ENCODE results near the gene PSMC3. TPM values are rescaled to one million over a fixed set of nuclear protein-coding genes. Genes with fewer than 3 reads are reported as not detected.

Gene PSMC3
- total RNA-seq, 1 donor from 2014 or later = 97.2 TPM

DNA sequence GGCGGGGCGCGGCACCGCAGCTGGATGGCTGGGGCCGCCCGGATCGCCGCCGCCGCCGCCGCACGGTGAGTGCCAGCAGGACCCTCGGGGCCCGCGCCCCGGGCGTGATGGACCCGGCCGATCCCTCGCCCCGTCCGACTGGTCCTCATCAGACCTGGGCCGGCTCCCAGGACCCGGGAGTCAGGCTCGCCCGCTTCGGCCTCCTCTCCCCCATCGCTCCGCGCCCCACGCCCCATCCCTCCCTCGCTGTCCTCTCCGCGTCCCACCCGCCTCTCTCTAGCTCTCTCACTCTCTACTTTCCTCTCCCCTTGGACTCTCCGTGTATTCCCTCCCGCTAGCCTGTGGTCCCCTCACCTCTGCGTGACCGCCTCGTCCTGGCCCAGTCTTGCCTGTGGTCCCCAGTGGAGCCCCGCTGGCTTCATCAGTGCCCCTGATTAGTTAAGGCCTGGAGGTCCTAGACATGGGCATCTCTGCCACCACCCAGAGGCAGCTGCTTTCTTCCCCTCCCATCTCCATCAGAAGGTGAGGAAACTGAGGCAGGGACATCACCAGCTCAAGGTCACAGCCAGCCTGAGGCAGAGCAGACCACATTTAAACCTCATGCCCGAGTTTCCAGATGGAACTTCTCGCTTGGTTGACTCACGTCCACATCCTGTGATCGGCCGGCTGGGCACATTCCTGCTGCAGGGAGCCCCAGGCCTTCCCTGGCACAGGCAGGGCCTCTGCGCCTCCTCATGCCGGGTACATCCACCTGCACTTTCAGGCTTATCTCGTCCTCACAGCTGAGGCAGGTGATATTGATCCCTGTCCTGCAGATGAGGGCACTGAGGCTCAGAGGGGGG is 17.4 kb downstream of the PSMC3 start:
- Mint-ChIP-seq H3K9me3 (no peaks in the 10 kb centered on the region), H3K27me3 (ENCODE audit: low read depth) (no peaks in the 10 kb centered on the region), H3K4me1 (peaks cover 21% of the 10 kb centered on the region), H3K36me3 (peaks cover 2% of the 10 kb centered on the region), H3K4me3 (peak overlapping the region; percentile 94), H3K27ac (peak overlapping the region; percentile 94)
- TF ChIP-seq, protein P1, sequence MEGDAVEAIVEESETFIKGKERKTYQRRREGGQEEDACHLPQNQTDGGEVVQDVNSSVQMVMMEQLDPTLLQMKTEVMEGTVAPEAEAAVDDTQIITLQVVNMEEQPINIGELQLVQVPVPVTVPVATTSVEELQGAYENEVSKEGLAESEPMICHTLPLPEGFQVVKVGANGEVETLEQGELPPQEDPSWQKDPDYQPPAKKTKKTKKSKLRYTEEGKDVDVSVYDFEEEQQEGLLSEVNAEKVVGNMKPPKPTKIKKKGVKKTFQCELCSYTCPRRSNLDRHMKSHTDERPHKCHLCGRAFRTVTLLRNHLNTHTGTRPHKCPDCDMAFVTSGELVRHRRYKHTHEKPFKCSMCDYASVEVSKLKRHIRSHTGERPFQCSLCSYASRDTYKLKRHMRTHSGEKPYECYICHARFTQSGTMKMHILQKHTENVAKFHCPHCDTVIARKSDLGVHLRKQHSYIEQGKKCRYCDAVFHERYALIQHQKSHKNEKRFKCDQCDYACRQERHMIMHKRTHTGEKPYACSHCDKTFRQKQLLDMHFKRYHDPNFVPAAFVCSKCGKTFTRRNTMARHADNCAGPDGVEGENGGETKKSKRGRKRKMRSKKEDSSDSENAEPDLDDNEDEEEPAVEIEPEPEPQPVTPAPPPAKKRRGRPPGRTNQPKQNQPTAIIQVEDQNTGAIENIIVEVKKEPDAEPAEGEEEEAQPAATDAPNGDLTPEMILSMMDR (IDR thresholded peaks at IDR 0.05; ENCODE audit: unreplicated experiment) = no peak
- DNase-seq (ENCODE audit: low spot score in 2 of 2, unreplicated experiment in 2 of 2) = no peak

DNA sequence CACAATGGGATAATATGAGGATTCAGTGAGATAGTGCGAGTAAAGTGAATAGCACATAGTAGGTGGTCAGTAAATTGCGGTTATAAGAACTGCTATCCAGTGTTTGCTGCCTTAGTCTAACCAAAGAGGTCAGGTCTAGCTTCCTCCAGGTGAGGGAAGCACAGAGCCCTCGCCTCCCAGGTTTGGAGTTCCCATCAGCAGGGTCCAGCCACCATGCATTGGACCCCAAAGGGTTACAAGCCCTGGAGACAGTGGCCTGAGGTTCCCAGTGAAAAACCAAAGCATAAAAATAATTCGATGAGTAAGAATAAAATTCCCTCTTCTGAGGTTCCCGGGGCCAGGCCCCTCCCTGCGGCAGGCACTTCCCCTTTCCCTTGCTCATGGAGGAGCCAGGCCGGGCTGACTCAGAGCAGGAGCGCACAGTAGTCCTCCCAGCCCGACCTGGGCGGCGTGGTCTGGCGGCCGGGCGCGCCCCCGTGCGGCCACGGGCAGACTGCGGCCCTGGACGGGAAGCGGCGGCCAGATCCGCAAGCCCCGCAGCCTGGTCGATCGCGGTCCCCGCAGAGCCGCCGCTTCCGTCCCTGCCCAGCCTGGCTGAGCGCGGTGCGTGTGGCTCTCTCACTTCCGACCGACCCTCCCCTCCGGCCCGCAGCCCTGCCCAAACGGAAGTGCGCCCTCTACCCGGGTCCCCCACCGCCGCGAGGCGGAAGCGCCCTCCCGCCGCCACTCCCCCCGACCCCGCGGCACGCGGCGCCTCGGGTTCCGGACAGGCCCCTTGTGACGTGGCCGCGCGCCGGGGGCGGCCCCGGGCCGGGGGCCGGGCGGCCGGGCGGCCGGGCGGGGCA is 18.3 kb downstream of the PSMC3 start, which contains the start of gene SLC39A13:
SLC39A13 (plus strand) TSS at position 845 of the 845 bp plus-strand sequence. CDS start 1,505 bp downstream, outside the sequence.
- Mint-ChIP-seq H3K4me3 (peak within 1 kb of the TSS; percentile 94), H3K27ac (peak within 1 kb of the TSS; percentile 96), H3K36me3 (no peaks in the 10 kb centered on the region), H3K4me1 (peaks cover 21% of the 10 kb centered on the region), H3K27me3 (ENCODE audit: low read depth) (no peaks in the 10 kb centered on the region), H3K9me3 (no peaks in the 10 kb centered on the region)
- peak; percentile 88 to 95 for DNase-seq (ENCODE audit: low spot score in 2 of 2, unreplicated experiment in 2 of 2)
- TF ChIP-seq, protein P1 (IDR thresholded peaks at IDR 0.05; ENCODE audit: unreplicated experiment) = peak; percentile 87

DNA sequence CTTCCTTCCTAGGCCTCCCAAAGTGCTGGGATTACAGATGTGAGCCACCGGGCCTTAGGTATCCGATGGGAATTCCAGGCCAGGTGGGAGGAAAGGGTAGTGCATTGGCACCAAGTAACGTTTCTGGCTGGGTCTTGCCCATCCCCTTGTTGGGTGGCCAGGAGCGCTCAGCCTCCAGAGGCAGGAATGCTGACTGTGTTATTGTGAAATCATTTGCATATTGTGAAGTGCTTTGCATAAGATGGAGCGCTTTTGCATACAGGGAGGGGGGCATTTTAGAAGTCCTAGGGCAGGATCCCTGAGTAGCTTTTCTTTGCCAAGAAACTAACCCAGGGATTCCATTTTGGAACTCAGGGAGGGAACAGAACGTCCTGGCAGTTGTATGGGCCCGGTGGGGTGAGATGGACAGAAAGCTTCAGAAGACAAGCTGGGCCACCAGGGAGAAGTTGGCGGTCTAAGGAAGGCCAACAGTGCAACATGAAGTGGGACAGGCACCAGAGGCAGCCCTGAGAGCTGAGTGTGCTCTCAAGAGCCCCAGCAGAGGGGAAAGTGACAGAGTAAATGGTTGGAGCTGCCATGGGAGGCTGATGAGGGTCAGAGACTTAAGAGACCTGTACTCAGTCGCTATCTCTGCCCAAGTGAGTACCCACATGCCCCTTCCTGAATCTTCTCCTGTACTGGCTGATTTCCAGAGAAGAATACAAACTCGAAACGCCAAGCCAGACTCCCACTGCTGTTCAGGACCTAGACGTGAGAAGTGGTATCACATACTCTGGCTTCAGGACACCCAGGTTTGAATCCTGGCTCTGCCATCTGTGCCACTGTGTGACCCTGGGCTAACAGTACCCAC is 19.1 kb downstream of the PSMC3 start:
- Mint-ChIP-seq H3K4me3 (peak overlapping the region; percentile 84), H3K27me3 (ENCODE audit: low read depth) (no peaks in the 10 kb centered on the region), H3K4me1 (peaks cover 21% of the 10 kb centered on the region), H3K36me3 (no peaks in the 10 kb centered on the region), H3K27ac (peak overlapping the region; percentile 96), H3K9me3 (no peaks in the 10 kb centered on the region)
- TF ChIP-seq, protein P1 (IDR thresholded peaks at IDR 0.05; ENCODE audit: unreplicated experiment) = no peak
- DNase-seq (ENCODE audit: low spot score in 2 of 2, unreplicated experiment in 2 of 2) = no peak

DNA sequence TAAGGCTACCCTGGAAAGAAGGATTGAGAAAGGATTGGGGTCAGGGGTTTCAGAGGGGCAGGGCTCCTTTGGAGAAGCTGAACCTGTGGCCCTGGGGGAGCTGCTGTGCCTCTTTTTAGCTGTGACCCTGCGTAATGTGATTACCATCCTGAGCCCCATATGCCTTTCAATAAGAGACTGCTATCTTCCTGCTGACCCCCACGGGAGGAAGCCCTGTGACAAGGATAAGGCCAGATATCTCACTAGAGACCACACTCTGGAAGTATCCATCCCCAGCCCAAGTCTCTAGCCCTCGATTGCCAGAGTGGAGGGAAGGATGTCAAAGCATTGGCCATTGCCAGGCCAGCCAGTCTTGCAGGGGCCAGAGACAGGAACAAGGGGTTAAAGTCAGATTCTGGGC is 22.7 kb downstream of the PSMC3 start:
- TF ChIP-seq, protein P1 (IDR thresholded peaks at IDR 0.05; ENCODE audit: unreplicated experiment) = no peak
- DNase-seq (ENCODE audit: low spot score in 2 of 2, unreplicated experiment in 2 of 2) = no peak
- peaks cover 23% of the 10 kb centered on the region for H3K4me1 Mint-ChIP-seq
- no peak overlapping the region for H3K4me3 Mint-ChIP-seq
- no peak overlapping the region for H3K27ac Mint-ChIP-seq
- H3K36me3 Mint-ChIP-seq = no peaks in the 10 kb centered on the region
- no peaks in the 10 kb centered on the region for H3K27me3 Mint-ChIP-seq (ENCODE audit: low read depth)
- no peaks in the 10 kb centered on the region for H3K9me3 Mint-ChIP-seq

DNA sequence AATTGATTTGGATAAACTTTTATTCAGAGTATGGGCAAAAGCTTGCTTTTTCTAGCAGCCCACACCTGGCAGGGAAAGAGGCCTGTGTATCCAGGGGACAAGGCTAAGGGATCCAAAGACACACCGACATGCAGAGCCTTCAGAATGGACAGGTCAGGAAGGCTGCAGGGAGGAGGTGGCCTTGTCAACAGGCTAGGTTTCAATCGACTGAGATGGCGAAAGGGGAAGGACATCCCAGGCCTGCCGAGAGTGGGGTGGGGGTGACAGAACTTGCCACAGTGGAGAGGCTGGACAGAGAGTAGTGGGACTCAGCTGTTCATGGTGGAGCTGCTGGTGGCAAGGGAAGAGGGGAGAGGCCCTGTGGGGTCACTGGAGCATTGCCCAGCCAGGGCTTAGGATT is 23.1 kb downstream of the PSMC3 start:
- no peak overlapping the region for H3K27ac Mint-ChIP-seq
- TF ChIP-seq, protein P1 (IDR thresholded peaks at IDR 0.05; ENCODE audit: unreplicated experiment) = no peak
- H3K4me3 Mint-ChIP-seq = no peak overlapping the region

More for the DNA sequence above, 23.1 kb downstream of the PSMC3 start:
- H3K36me3 Mint-ChIP-seq = no peaks in the 10 kb centered on the region
- no peaks in the 10 kb centered on the region for H3K27me3 Mint-ChIP-seq (ENCODE audit: low read depth)
- DNase-seq (ENCODE audit: low spot score in 2 of 2, unreplicated experiment in 2 of 2) = no peak
- H3K9me3 Mint-ChIP-seq = no peaks in the 10 kb centered on the region
- H3K4me1 Mint-ChIP-seq = peaks cover 24% of the 10 kb centered on the region

All from mesothelial cell of epicardium (in vitro differentiated cells).